SK-N-SH (cell line): Measurements from ENCODE around the gene STK17B. TPM values are rescaled to one million over a fixed set of nuclear protein-coding genes. Genes with fewer than 3 reads are reported as not detected.

Experiments used
- CTCF ChIA-PET: fragments of 300-600, 350-600 bp; formaldehyde crosslinking; extraction: SDS; loops from one replicate; lab custom pipeline; 2021; lab: Yijun Ruan, JAX
- POLR2A ChIA-PET: fragments of 350-600 bp; sonication (Branson Sonifier 250); formaldehyde crosslinking; extraction: SDS; loops from one replicate; lab custom pipeline; 2020; ENCODE audit warnings: antibody characterized with exemption, inconsistent platforms; lab: Yijun Ruan, JAX
- DNase-seq: peaks from one replicate; pipeline ENCODE4 v3.0.0; 2012
- H2AFZ ChIP-seq: fragments of 200-600 bp; sonication (generic); 2 replicates; pipeline ENCODE4 v1.8.1; 2016; ENCODE audit warnings: antibody characterized with exemption, mild to moderate bottlenecking, low read depth
- H3F3A ChIP-seq: fragments of 200-600 bp; sonication (generic); replicated peaks from 2 replicates; pipeline ENCODE3; 2016; ENCODE audit warnings: antibody characterized with exemption, mild to moderate bottlenecking; ENCODE audit not compliant: insufficient read depth
- H3K27ac ChIP-seq, 2 experiments: fragments of 200-500 bp in 1 of 2; fragments of 200-600 bp in 1 of 2; sonication (Bioruptor generic) in 1 of 2; sonication (generic), shearing (Covaris generic) in 1 of 2; 2 replicates each; pipeline versions ENCODE4 v1.5.1 to v1.6.1; 2014 to 2016; ENCODE audit warnings: low read depth in 2 of 2, inconsistent platforms in 1 of 2, low read length in 1 of 2, mild to moderate bottlenecking in 1 of 2, mixed read lengths in 1 of 2
- H3K27me3 ChIP-seq: fragments of 200-600 bp; sonication (generic), shearing (Covaris generic); 2 replicates; pipeline ENCODE4 v1.6.1; 2016; ENCODE audit warnings: mixed run types; ENCODE audit not compliant: insufficient read depth
- H3K36me3 ChIP-seq, 2 experiments: fragments of 200-500 bp in 1 of 2; fragments of 200-600 bp in 1 of 2; sonication (Bioruptor generic) in 1 of 2; sonication (generic) in 1 of 2; replicated peaks in 1 of 2; 2 replicates each; pipeline versions ENCODE3 to v1.5.1; 2014 to 2016; ENCODE audit warnings: low read length in 1 of 2, mild to moderate bottlenecking in 1 of 2; ENCODE audit not compliant: insufficient read depth in 2 of 2, control insufficient read depth in 1 of 2
- H3K4me1 ChIP-seq, 2 experiments: fragments of 200-500 bp in 1 of 2; fragments of 200-600 bp in 1 of 2; sonication (Bioruptor generic) in 1 of 2; sonication (generic), shearing (Covaris generic) in 1 of 2; 2 replicates each; pipeline versions ENCODE4 v1.5.1 to v1.6.1; 2014 to 2016; ENCODE audit warnings: low read depth in 1 of 2, low read length in 1 of 2, mixed run types in 1 of 2; ENCODE audit not compliant: insufficient read depth in 2 of 2, control insufficient read depth in 1 of 2
- H3K4me2 ChIP-seq: fragments of 200-600 bp; sonication (generic), shearing (Covaris generic); 2 replicates; pipeline ENCODE4 v1.6.1; 2017; ENCODE audit warnings: mixed run types
- H3K4me3 ChIP-seq, 2 experiments: fragments of 200-500 bp in 1 of 2; fragments of 200-600 bp in 1 of 2; sonication (Bioruptor generic) in 1 of 2; sonication (generic), shearing (Covaris generic) in 1 of 2; 2 replicates each; pipeline versions ENCODE4 v1.5.1 to v1.8.1; 2014 to 2016; ENCODE audit warnings: low read depth in 2 of 2, inconsistent platforms in 1 of 2, low read length in 1 of 2, mild to moderate bottlenecking in 1 of 2, mixed read lengths in 1 of 2, moderate library complexity in 1 of 2
- H3K79me2 ChIP-seq: fragments of 200-600 bp; sonication (generic); 2 replicates; pipeline ENCODE4 v1.8.1; 2017; ENCODE audit warnings: mild to moderate bottlenecking; ENCODE audit not compliant: insufficient read depth
- H3K9ac ChIP-seq: fragments of 200-600 bp; sonication (generic); 2 replicates; pipeline ENCODE4 v1.6.1; 2017; ENCODE audit warnings: mixed run types
- H3K9me2 ChIP-seq: fragments of 200-600 bp; sonication (generic); 2 replicates; pipeline ENCODE4 v1.6.1; 2017; ENCODE audit warnings: mixed run types
- H3K9me3 ChIP-seq: fragments of 200-600 bp; sonication (generic); 2 replicates; pipeline ENCODE4 v1.6.1; 2017; ENCODE audit warnings: mixed run types, mild to moderate bottlenecking, moderate library complexity
- H4K20me1 ChIP-seq: fragments of 200-600 bp; sonication (generic); 2 replicates; pipeline ENCODE4 v1.6.1; 2017; ENCODE audit warnings: mild to moderate bottlenecking, mixed run types; ENCODE audit not compliant: insufficient read depth
- CHD2 ChIP-seq: fragments of 150-350 bp; IDR thresholded peaks from 2 replicates; pipeline ENCODE4 v1.6.1; 2018; ENCODE audit warnings: low read length; ENCODE audit not compliant: partially characterized antibody
- CTCF ChIP-seq: fragments of 200-600 bp; sonication (generic); IDR thresholded peaks from 2 replicates; pipeline ENCODE4 v1.6.1; 2017; ENCODE audit warnings: antibody characterized with exemption, mild to moderate bottlenecking, moderate library complexity
- ELF1 ChIP-seq: IDR thresholded peaks from 2 replicates; pipeline ENCODE4 v1.4.0; 2012
- EP300 ChIP-seq, 2 experiments: IDR thresholded peaks; 2 replicates each; pipeline versions ENCODE4 v1.4.0 to v1.6.1; 2012; ENCODE audit warnings: borderline replicate concordance in 1 of 2, low read depth in 1 of 2, low read length in 1 of 2
- EZH2phosphoT487 ChIP-seq: fragments of 200-600 bp; sonication (generic); IDR thresholded peaks from 2 replicates; pipeline ENCODE4 v1.6.1; 2017; ENCODE audit warnings: low read depth, mixed run types, mild to moderate bottlenecking, antibody characterized with exemption, moderate library complexity, borderline replicate concordance
- FOSL2 ChIP-seq: IDR thresholded peaks from 2 replicates; pipeline ENCODE4 v1.4.0; 2012; ENCODE audit warnings: low read depth, mild to moderate bottlenecking, moderate library complexity, borderline replicate concordance
- FOXJ3 ChIP-seq: sonication (generic); formaldehyde crosslinking; IDR thresholded peaks from 2 replicates; pipeline ENCODE4 v1.5.1; 2020; ENCODE audit warnings: mild to moderate bottlenecking, missing genetic modification reagents
- FOXM1 ChIP-seq: IDR thresholded peaks from 2 replicates; pipeline ENCODE4 v1.4.0; 2012; ENCODE audit warnings: low read depth, mild to moderate bottlenecking
- GABPA ChIP-seq: IDR thresholded peaks from 2 replicates; pipeline ENCODE4 v1.4.0; 2012; ENCODE audit warnings: low read depth, mild to moderate bottlenecking
- JUND ChIP-seq: IDR thresholded peaks from 2 replicates; pipeline ENCODE4 v1.4.0; 2012
- MXI1 ChIP-seq: IDR thresholded peaks from 2 replicates; pipeline ENCODE4 v1.6.1; 2012; ENCODE audit warnings: mild to moderate bottlenecking, low read depth, low read length, improper control_type of control experiment
- PBX3 ChIP-seq: IDR thresholded peaks from 2 replicates; pipeline ENCODE4; 2012
- RAD21 ChIP-seq: IDR thresholded peaks from 2 replicates; pipeline ENCODE4 v1.6.1; 2012; ENCODE audit warnings: mild to moderate bottlenecking, low read length
- RCOR1 ChIP-seq: fragments of 150-350 bp; IDR thresholded peaks from 2 replicates; pipeline ENCODE4 v1.6.1; 2017; ENCODE audit warnings: antibody characterized with exemption, low read length
- REST ChIP-seq: IDR thresholded peaks from 2 replicates; pipeline ENCODE4 v1.6.1; 2012; ENCODE audit warnings: mild to moderate bottlenecking, low read depth, low read length, moderate library complexity
- SIN3A ChIP-seq: IDR thresholded peaks from 2 replicates; pipeline ENCODE4 v1.6.1; 2012; ENCODE audit warnings: low read depth, mild to moderate bottlenecking, low read length, moderate library complexity, borderline replicate concordance
- TAF1 ChIP-seq: IDR thresholded peaks from 2 replicates; pipeline ENCODE4 v1.6.1; 2012; ENCODE audit warnings: low read depth, mild to moderate bottlenecking, low read length, moderate library complexity, borderline replicate concordance
- YY1 ChIP-seq: IDR thresholded peaks from 2 replicates; pipeline ENCODE4 v1.4.0; 2012; ENCODE audit warnings: low read depth, mild to moderate bottlenecking
- ZBTB33 ChIP-seq: IDR thresholded peaks from 2 replicates; pipeline ENCODE4 v1.4.0; 2012; ENCODE audit warnings: low read depth, borderline replicate concordance
- WGBS: methylation state at CpG from one replicate; pipeline ENCODE4 v1.1.6; 2017; ENCODE audit warnings: low lambda C conversion rate; 5-methylcytosine and 5-hydroxymethylcytosine counted together
- polyA plus RNA-seq, 3 experiments: library from polyadenylated mRNA; depleted of rRNA; stranded (reverse); fragments of >200 nt; gene quantifications; 2 replicates each; pipeline ENCODE4 v1.2.3, GENCODE V29; 2012

The STK17B gene
- polyA plus RNA-seq, 1 of the 3 experiments (the other 2 are of a cell fraction), result 5.1 TPM

GRCh38 chr2:196181484-196181883 is 10.1 kb upstream of the STK17B start:
- Histone ChIP-seq H2AFZ (no peak overlapping the region), H3K36me3 (no peaks in the 10 kb centered on the region), H3K9ac (no peak overlapping the region), H3K27ac (no peak overlapping the region), H3K4me2 (no peak overlapping the region), H3K27me3 (no peaks in the 10 kb centered on the region), H3F3A (peaks cover 5% of the 10 kb centered on the region), H3K4me1 (no peaks in the 10 kb centered on the region), H3K79me2 (no peaks in the 10 kb centered on the region), H3K9me3 (no peaks in the 10 kb centered on the region), H3K4me3 (no peak overlapping the region), H3K9me2 (no peaks in the 10 kb centered on the region), H4K20me1 (no peaks in the 10 kb centered on the region)
- DNase-seq, result no peak
- CTCF ChIA-PET, result no interaction called here
- 87% methylated on average over 3 of the region's 3 CpGs for WGBS
- POLR2A ChIA-PET, result no interaction called here
- no peak for TF ChIP-seq RCOR1
- no peak for TF ChIP-seq JUND
- TF ChIP-seq MXI1, result no peak
- TF ChIP-seq FOXJ3 (CRISPR knock-in tag), result no peak
- TF ChIP-seq ELF1, result no peak
- no peak for TF ChIP-seq SIN3A
- TF ChIP-seq, all 33 proteins: peak for 0

DNA sequence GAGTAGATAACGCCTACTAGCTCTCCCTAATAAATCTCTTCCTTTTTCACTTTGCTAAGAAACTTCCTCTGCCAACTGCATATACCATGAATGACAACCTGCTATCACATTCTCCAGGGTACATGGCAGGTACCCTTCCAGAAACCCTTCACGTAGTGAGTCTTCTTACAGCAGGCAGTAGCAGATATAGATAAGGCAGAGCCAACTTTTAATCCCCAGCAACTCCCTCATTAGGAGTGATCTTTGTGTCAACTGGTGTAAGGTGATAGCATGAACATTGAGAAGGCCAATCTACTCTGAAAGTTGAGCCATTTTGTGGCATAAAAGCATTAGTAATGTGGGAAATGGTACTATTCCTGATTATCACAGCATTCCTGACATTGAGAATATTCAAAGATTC is 5.7 kb upstream of the STK17B start:
- H3K9me3 ChIP-seq, result no peaks in the 10 kb centered on the region
- no peaks in the 10 kb centered on the region for H4K20me1 ChIP-seq
- POLR2A ChIA-PET, result no interaction called here
- no peak for DNase-seq
- no peak overlapping the region for H3K27ac ChIP-seq
- H3K36me3 ChIP-seq, result no peaks in the 10 kb centered on the region
- no peaks in the 10 kb centered on the region for H3K4me1 ChIP-seq
- peaks cover 11% of the 10 kb centered on the region for H3F3A ChIP-seq
- no peaks in the 10 kb centered on the region for H3K9me2 ChIP-seq
- H3K9ac ChIP-seq, result no peak overlapping the region
- no peak overlapping the region for H2AFZ ChIP-seq
- H3K4me2 ChIP-seq, result no peak overlapping the region
- no peaks in the 10 kb centered on the region for H3K79me2 ChIP-seq
- H3K27me3 ChIP-seq, result no peaks in the 10 kb centered on the region
- H3K4me3 ChIP-seq, result no peak overlapping the region
- CTCF ChIA-PET, result interaction anchor here (1.0 kb wide), 1 partner anchor 99 kb away, joined by 3 read pairs; no protein-coding TSS in a partner anchor
- TF ChIP-seq SIN3A, result no peak
- TF ChIP-seq PBX3, result no peak
- no peak for TF ChIP-seq ELF1
- TF ChIP-seq GABPA, result no peak
- TF ChIP-seq EP300 (IDR thresholded peaks at IDR 0.05; ENCODE audit: borderline replicate concordance in 1 of 2, low read depth in 1 of 2, low read length in 1 of 2), result no peak
- TF ChIP-seq EZH2phosphoT487, result no peak
- TF ChIP-seq FOXM1, result no peak
- no peak for TF ChIP-seq TAF1
- TF ChIP-seq REST, result no peak
- no peak for TF ChIP-seq CHD2
- no peak for TF ChIP-seq CTCF
- TF ChIP-seq ZBTB33, result no peak
- no peak for TF ChIP-seq RAD21
- no peak for TF ChIP-seq YY1
- TF ChIP-seq FOSL2, result no peak
- WGBS, result 91% methylated on average over 2 of the region's 2 CpGs
